K562 (cell line): ENCODE results near the gene EDEM1. TPM values are rescaled to one million over a fixed set of nuclear protein-coding genes. Genes with fewer than 3 reads are reported as not detected.
A peak's percentile ranks its signal among the peaks of the same experiment; 100 is the strongest.

Source experiments
- DIDO1 ChIP-seq: fragments of 450-650 bp; IDR thresholded peaks from 2 replicates; pipeline ENCODE4 v1.6.1; 2016; ENCODE audit warnings: low read depth, missing biosample characterization, missing genetic modification characterization
- DPF2 ChIP-seq: fragments of 450-650 bp; IDR thresholded peaks from 2 replicates; pipeline ENCODE4 v1.6.1; 2016
- KHSRP ChIP-seq: fragments of 450-650 bp; IDR thresholded peaks from 2 replicates; pipeline ENCODE4 v1.6.1; 2017
- NFRKB ChIP-seq: fragments of 450-650 bp; IDR thresholded peaks from 2 replicates; pipeline ENCODE4 v1.6.1; 2016; ENCODE audit warnings: low read depth
- SMAD2 ChIP-seq: fragments of 150-350 bp; IDR thresholded peaks from 2 replicates; pipeline ENCODE4 v1.6.1; 2014; ENCODE audit warnings: low read depth, mild to moderate bottlenecking, low read length
- SP2 ChIP-seq: IDR thresholded peaks from 2 replicates; pipeline ENCODE4 v1.6.1; 2011; ENCODE audit warnings: mild to moderate bottlenecking, low read depth, low read length, moderate library complexity; ENCODE audit not compliant: poor library complexity, severe bottlenecking; ENCODE audit errors: extremely low read depth
- SRF ChIP-seq, 2 experiments: fragments of 250-450, 450-650 bp in 1 of 2; sonication (Bioruptor Pico) in 1 of 2; sonication (generic) in 1 of 2; formaldehyde crosslinking; IDR thresholded peaks; 2 replicates each; pipeline versions ENCODE4 v1.5.0 to v1.5.1; 2020 to 2022; ENCODE audit warnings: mild to moderate bottlenecking in 1 of 2, missing genetic modification reagents in 1 of 2
- ZNF174 ChIP-seq: fragments of 250-450 bp; sonication (Bioruptor Pico); IDR thresholded peaks from 2 replicates; pipeline ENCODE4 v1.4.0; 2020; ENCODE audit warnings: mild to moderate bottlenecking
- ZNF184 ChIP-seq: sonication (generic); formaldehyde crosslinking; IDR thresholded peaks from 2 replicates; pipeline ENCODE4 v1.5.0; 2020; ENCODE audit warnings: missing genetic modification reagents
- ZNF41 ChIP-seq: fragments of 250-450 bp; sonication (Bioruptor Pico); conservative IDR thresholded peaks from 2 replicates; pipeline ENCODE4 v1.4.0; 2020; ENCODE audit warnings: mild to moderate bottlenecking
- polyA plus RNA-seq, 8 experiments: library from polyadenylated mRNA; depleted of rRNA in 4 of 8; stranded (reverse) in 5 of 8; unstranded in 3 of 8; fragments of >200 nt; fragmentation: Nextera tagmentation in 2 of 8; fragmentation: Illumina TruSeq in 1 of 8; extraction: Ambion mirVana in 2 of 8; extraction: Trizol in 1 of 8; gene quantifications; 2 replicates each; pipeline versions ENCODE4 v1.2.1 to v1.2.3, GENCODE V29; 2011 to 2014; ENCODE audit warnings: inconsistent platforms in 1 of 8, missing spikeins in 1 of 8
- total RNA-seq, 7 experiments: library from RNA; depleted of rRNA in 6 of 7; stranded (reverse); fragments of >200 nt in 6 of 7; fragmentation: Illumina TruSeq in 2 of 7; extraction: Trizol in 2 of 7; gene quantifications; 2 replicates each; pipeline versions ENCODE4 v1.2.1 to v1.2.3, GENCODE V29; 2011 to 2021; ENCODE audit warnings: low replicate concordance in 1 of 7
- TF ChIP-seq, protein P1 (sequence below), 2 experiments: fragments of 450-650 bp; conservative IDR thresholded peaks; 2 replicates each; pipeline ENCODE4 v1.6.1; 2017; ENCODE audit warnings: mild to moderate bottlenecking in 2 of 2, moderate library complexity in 2 of 2
- TF ChIP-seq, protein P2 (sequence below): fragments of 250-450 bp; sonication (Bioruptor Pico); IDR thresholded peaks from 2 replicates; pipeline ENCODE4 v1.5.1; 2021; ENCODE audit warnings: mild to moderate bottlenecking
- TF ChIP-seq, protein P3 (sequence below): fragments of 450-650 bp; IDR thresholded peaks from 2 replicates; pipeline ENCODE4 v1.6.1; 2018; ENCODE audit not compliant: partially characterized antibody
- TF ChIP-seq, protein P4 (sequence below): sonication (generic); formaldehyde crosslinking; IDR thresholded peaks from 2 replicates; pipeline ENCODE4 v1.8.0; 2022; ENCODE audit warnings: mild to moderate bottlenecking, missing genetic modification reagents

Gene EDEM1
- total and polyA plus RNA-seq, 9 of the 15 experiments (the other 6 are each of a cell fraction or from before 2014, with no cell fraction given), result 6.2 to 36.7 (median 14.3) TPM

DNA sequence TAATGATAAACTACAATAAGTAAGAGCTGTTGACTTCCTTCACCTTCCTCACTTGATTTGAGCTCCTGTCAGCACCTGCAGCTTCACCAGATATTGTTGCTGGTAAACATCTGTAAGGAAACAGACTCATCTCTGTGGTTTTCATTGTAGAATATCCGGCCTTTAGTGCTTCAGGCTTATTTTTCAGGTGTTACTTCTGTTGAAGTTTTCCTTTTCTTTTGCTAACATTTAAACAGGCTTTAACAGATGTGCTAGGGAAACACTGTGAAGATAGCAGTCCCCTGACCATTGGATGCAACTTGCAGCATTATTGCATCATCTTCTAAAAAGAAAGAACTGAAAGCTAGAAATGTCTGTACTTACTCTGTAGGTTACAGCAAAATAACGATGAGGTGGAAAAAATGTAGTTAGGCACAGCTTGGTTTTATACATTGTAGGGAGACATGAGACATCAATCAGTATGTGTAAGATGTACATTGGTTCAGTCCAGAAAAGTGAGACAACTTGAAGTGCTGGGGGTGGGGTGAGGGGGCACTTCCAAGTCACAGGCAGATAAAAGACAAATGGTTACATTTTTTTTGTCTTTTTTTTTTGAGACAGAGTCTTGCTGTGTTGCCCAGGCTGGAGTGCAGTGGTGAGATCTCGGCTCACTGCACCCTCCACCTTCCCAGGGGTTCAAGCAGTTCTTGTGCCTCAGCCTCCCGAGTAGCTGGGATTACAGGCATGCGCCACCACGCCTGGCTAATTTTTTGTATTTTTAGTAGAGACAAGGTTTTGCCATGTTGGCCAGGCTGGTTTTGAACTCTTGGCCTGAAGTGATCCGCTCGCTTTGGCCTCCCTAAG, 10.2 kb downstream of the EDEM1 start (continued):
- TF ChIP-seq, protein P1, sequence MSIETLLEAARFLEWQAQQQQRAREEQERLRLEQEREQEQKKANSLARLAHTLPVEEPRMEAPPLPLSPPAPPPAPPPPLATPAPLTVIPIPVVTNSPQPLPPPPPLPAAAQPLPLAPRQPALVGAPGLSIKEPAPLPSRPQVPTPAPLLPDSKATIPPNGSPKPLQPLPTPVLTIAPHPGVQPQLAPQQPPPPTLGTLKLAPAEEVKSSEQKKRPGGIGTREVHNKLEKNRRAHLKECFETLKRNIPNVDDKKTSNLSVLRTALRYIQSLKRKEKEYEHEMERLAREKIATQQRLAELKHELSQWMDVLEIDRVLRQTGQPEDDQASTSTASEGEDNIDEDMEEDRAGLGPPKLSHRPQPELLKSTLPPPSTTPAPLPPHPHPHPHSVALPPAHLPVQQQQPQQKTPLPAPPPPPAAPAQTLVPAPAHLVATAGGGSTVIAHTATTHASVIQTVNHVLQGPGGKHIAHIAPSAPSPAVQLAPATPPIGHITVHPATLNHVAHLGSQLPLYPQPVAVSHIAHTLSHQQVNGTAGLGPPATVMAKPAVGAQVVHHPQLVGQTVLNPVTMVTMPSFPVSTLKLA (conservative IDR thresholded peaks at IDR 0.05), result no peak
- TF ChIP-seq, protein P2, sequence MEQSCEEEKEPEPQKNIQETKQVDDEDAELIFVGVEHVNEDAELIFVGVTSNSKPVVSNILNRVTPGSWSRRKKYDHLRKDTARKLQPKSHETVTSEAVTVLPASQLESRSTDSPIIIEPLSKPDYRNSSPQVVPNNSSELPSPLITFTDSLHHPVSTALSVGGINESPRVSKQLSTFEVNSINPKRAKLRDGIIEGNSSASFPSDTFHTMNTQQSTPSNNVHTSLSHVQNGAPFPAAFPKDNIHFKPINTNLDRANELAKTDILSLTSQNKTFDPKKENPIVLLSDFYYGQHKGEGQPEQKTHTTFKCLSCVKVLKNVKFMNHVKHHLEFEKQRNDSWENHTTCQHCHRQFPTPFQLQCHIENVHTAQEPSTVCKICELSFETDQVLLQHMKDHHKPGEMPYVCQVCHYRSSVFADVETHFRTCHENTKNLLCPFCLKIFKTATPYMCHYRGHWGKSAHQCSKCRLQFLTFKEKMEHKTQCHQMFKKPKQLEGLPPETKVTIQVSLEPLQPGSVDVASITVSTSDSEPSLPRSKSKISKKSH (CRISPR knock-in tag), result no peak
- TF ChIP-seq ZNF41 (CRISPR knock-in tag) (peak; percentile 32; the same call in 1 of the 2 replicates), KHSRP (no peak), NFRKB (peak; percentile 94; the same call in 1 of the 2 replicates), SMAD2 (no peak), SRF (CRISPR knock-in tag; IDR thresholded peaks at IDR 0.05) (0 out of 4 replicates have a peak, but pooled peaks of 1 of the 2 experiments have one; percentile 1), DIDO1 (tag) (peak; percentile 13), ZNF184 (no peak), SP2 (no peak), ZNF174 (no peak), DPF2 (peak; percentile 83; the same call in 1 of the 2 replicates)
- TF ChIP-seq, protein P3, sequence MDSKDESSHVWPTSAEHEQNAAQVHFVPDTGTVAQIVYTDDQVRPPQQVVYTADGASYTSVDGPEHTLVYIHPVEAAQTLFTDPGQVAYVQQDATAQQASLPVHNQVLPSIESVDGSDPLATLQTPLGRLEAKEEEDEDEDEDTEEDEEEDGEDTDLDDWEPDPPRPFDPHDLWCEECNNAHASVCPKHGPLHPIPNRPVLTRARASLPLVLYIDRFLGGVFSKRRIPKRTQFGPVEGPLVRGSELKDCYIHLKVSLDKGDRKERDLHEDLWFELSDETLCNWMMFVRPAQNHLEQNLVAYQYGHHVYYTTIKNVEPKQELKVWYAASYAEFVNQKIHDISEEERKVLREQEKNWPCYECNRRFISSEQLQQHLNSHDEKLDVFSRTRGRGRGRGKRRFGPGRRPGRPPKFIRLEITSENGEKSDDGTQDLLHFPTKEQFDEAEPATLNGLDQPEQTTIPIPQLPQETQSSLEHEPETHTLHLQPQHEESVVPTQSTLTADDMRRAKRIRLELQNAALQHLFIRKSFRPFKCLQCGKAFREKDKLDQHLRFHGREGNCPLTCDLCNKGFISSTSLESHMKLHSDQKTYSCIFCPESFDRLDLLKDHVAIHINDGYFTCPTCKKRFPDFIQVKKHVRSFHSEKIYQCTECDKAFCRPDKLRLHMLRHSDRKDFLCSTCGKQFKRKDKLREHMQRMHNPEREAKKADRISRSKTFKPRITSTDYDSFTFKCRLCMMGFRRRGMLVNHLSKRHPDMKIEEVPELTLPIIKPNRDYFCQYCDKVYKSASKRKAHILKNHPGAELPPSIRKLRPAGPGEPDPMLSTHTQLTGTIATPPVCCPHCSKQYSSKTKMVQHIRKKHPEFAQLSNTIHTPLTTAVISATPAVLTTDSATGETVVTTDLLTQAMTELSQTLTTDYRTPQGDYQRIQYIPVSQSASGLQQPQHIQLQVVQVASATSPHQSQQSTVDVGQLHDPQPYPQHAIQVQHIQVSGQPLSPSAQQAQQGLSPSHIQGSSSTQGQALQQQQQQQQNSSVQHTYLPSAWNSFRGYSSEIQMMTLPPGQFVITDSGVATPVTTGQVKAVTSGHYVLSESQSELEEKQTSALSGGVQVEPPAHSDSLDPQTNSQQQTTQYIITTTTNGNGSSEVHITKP, result peak; percentile 94
- TF ChIP-seq, protein P4, sequence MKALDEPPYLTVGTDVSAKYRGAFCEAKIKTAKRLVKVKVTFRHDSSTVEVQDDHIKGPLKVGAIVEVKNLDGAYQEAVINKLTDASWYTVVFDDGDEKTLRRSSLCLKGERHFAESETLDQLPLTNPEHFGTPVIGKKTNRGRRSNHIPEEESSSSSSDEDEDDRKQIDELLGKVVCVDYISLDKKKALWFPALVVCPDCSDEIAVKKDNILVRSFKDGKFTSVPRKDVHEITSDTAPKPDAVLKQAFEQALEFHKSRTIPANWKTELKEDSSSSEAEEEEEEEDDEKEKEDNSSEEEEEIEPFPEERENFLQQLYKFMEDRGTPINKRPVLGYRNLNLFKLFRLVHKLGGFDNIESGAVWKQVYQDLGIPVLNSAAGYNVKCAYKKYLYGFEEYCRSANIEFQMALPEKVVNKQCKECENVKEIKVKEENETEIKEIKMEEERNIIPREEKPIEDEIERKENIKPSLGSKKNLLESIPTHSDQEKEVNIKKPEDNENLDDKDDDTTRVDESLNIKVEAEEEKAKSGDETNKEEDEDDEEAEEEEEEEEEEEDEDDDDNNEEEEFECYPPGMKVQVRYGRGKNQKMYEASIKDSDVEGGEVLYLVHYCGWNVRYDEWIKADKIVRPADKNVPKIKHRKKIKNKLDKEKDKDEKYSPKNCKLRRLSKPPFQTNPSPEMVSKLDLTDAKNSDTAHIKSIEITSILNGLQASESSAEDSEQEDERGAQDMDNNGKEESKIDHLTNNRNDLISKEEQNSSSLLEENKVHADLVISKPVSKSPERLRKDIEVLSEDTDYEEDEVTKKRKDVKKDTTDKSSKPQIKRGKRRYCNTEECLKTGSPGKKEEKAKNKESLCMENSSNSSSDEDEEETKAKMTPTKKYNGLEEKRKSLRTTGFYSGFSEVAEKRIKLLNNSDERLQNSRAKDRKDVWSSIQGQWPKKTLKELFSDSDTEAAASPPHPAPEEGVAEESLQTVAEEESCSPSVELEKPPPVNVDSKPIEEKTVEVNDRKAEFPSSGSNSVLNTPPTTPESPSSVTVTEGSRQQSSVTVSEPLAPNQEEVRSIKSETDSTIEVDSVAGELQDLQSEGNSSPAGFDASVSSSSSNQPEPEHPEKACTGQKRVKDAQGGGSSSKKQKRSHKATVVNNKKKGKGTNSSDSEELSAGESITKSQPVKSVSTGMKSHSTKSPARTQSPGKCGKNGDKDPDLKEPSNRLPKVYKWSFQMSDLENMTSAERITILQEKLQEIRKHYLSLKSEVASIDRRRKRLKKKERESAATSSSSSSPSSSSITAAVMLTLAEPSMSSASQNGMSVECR (CRISPR knock-in tag), result no peak
